ENCODE data around the gene CC2D2B. TPM values are rescaled to one million over a fixed set of nuclear protein-coding genes. Genes with fewer than 3 reads are reported as not detected.
"Not testable (repeated sequence)": the region's sequence is repeated elsewhere in the genome, so short reads cannot be mapped to it uniquely, and the experiment has no call there.

Gene CC2D2B
- total RNA-seq, 1 donor from 2014 or later: 0.47 TPM

- not testable (repeated sequence) for DNase-seq (ENCODE audit: extremely low read depth, low read depth, low spot score)
Measured at GRCh38 chr10:95905897-95906580, 1.7 kb upstream of the CC2D2B start.

GRCh38 chr10:95906677-95907455, 909 bp upstream of the CC2D2B start:
- peak; percentile 44 for DNase-seq (ENCODE audit: extremely low read depth, low read depth, low spot score)

- DNase-seq (ENCODE audit: extremely low read depth, low read depth, low spot score): no peak
Measured at GRCh38 chr10:95908450-95908849, 675 bp downstream of the CC2D2B start.

- DNase-seq (ENCODE audit: extremely low read depth, low read depth, low spot score): no peak
Measured at GRCh38 chr10:95909561-95909960, 1.8 kb downstream of the CC2D2B start.

- not testable (repeated sequence) for DNase-seq (ENCODE audit: extremely low read depth, low read depth, low spot score)
Measured at GRCh38 chr10:95916039-95916438, 8.3 kb downstream of the CC2D2B start.

GRCh38 chr10:95920798-95921426, 13.1 kb downstream of the CC2D2B start:
- no peak for DNase-seq (ENCODE audit: extremely low read depth, low read depth, low spot score)

GRCh38 chr10:95925033-95925432, 17.3 kb downstream of the CC2D2B start:
- no peak for DNase-seq (ENCODE audit: extremely low read depth, low read depth, low spot score)

GRCh38 chr10:95935429-95935828, 27.7 kb downstream of the CC2D2B start:
- no peak for DNase-seq (ENCODE audit: extremely low read depth, low read depth, low spot score)

GRCh38 chr10:95941115-95941514, 33.3 kb downstream of the CC2D2B start:
- no peak for DNase-seq (ENCODE audit: extremely low read depth, low read depth, low spot score)

GRCh38 chr10:95963202-95963990, 55.6 kb downstream of the CC2D2B start:
- no peak for DNase-seq (ENCODE audit: extremely low read depth, low read depth, low spot score)

- DNase-seq (ENCODE audit: extremely low read depth, low read depth, low spot score): no peak
Measured at GRCh38 chr10:95963991-95964389, 56.2 kb downstream of the CC2D2B start.

- DNase-seq (ENCODE audit: extremely low read depth, low read depth, low spot score): no peak
Measured at GRCh38 chr10:95964756-95965155, 57.0 kb downstream of the CC2D2B start.

GRCh38 chr10:95976362-95977229, 68.8 kb downstream of the CC2D2B start:
- no peak for DNase-seq (ENCODE audit: extremely low read depth, low read depth, low spot score)

GRCh38 chr10:95982200-95982599, 74.4 kb downstream of the CC2D2B start:
- DNase-seq (ENCODE audit: extremely low read depth, low read depth, low spot score): no peak

- no peak for DNase-seq (ENCODE audit: extremely low read depth, low read depth, low spot score)
Measured at GRCh38 chr10:95987685-95988426, 80.1 kb downstream of the CC2D2B start.

- no peak for DNase-seq (ENCODE audit: extremely low read depth, low read depth, low spot score)
Measured at GRCh38 chr10:95988702-95989101, 80.9 kb downstream of the CC2D2B start.

GRCh38 chr10:95994376-95994775, 86.6 kb downstream of the CC2D2B start:
- not testable (repeated sequence) for DNase-seq (ENCODE audit: extremely low read depth, low read depth, low spot score)

- no peak for DNase-seq (ENCODE audit: extremely low read depth, low read depth, low spot score)
Measured at GRCh38 chr10:95998255-95998784, 90.5 kb downstream of the CC2D2B start.

GRCh38 chr10:96013956-96014355, 106.2 kb downstream of the CC2D2B start:
- no peak for DNase-seq (ENCODE audit: extremely low read depth, low read depth, low spot score)
